Measurements from ENCODE around the gene RAPGEF1.
A peak's percentile ranks its signal among the peaks of the same experiment; 100 is the strongest.

Gene RAPGEF1

GRCh38 chr9:131692612-131693562, 47.0 kb downstream of the RAPGEF1 start:
- peak; percentile 27; the same call in 1 of the 2 replicates for TF ChIP-seq CEBPB (IDR thresholded peaks at IDR 0.05)
- TF ChIP-seq, protein P1, sequence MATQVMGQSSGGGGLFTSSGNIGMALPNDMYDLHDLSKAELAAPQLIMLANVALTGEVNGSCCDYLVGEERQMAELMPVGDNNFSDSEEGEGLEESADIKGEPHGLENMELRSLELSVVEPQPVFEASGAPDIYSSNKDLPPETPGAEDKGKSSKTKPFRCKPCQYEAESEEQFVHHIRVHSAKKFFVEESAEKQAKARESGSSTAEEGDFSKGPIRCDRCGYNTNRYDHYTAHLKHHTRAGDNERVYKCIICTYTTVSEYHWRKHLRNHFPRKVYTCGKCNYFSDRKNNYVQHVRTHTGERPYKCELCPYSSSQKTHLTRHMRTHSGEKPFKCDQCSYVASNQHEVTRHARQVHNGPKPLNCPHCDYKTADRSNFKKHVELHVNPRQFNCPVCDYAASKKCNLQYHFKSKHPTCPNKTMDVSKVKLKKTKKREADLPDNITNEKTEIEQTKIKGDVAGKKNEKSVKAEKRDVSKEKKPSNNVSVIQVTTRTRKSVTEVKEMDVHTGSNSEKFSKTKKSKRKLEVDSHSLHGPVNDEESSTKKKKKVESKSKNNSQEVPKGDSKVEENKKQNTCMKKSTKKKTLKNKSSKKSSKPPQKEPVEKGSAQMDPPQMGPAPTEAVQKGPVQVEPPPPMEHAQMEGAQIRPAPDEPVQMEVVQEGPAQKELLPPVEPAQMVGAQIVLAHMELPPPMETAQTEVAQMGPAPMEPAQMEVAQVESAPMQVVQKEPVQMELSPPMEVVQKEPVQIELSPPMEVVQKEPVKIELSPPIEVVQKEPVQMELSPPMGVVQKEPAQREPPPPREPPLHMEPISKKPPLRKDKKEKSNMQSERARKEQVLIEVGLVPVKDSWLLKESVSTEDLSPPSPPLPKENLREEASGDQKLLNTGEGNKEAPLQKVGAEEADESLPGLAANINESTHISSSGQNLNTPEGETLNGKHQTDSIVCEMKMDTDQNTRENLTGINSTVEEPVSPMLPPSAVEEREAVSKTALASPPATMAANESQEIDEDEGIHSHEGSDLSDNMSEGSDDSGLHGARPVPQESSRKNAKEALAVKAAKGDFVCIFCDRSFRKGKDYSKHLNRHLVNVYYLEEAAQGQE (IDR thresholded peaks at IDR 0.05; ENCODE audit: low read depth): no peak

DNA sequence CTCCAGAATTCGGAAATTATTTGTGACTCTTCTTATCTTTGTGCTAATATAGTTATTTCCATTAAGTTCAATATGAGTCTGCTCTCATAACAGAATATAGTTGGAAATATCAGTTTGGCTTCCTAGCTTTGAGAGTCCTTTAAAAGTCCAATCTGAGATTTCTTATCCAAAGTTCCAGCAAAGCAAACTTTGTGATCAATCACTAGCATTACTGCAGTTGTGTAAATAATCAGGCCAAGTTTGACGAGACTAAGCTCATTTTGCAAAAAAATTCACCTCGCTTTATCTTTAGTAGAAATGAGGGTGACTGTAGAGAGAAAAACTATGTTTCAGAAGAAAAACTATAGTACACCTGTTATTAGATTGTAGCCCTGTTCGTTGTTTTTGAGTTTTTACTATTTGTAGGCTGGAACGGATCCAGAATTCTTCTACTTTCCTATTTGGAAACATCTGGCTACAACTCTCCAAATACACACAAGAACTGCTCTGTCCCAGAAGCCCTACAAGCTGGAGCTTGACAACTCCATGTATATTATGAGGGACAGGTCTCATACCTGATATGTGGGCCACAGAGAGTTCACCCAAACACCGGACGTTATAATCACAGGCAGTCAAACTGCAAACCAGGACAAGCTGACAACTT, 47.8 kb downstream of the RAPGEF1 start:
- TF ChIP-seq YY1 (IDR thresholded peaks at IDR 0.05; ENCODE audit: low read depth): no peak
- no peak for TF ChIP-seq CEBPB (IDR thresholded peaks at IDR 0.05)
- no peak for TF ChIP-seq CREB1 (IDR thresholded peaks at IDR 0.05; ENCODE audit: low read depth)
- TF ChIP-seq TEAD4 (IDR thresholded peaks at IDR 0.05): no peak
- no peak for TF ChIP-seq EP300 (IDR thresholded peaks at IDR 0.05; ENCODE audit: borderline replicate concordance)
- TF ChIP-seq TAF1 (IDR thresholded peaks at IDR 0.05; ENCODE audit: low read depth): no peak
- no peak for TF ChIP-seq RAD21 (IDR thresholded peaks at IDR 0.05; ENCODE audit: low read depth)
- TF ChIP-seq, protein P2, sequence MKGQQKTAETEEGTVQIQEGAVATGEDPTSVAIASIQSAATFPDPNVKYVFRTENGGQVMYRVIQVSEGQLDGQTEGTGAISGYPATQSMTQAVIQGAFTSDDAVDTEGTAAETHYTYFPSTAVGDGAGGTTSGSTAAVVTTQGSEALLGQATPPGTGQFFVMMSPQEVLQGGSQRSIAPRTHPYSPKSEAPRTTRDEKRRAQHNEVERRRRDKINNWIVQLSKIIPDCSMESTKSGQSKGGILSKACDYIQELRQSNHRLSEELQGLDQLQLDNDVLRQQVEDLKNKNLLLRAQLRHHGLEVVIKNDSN (IDR thresholded peaks at IDR 0.05): no peak
- no peak for TF ChIP-seq ZBTB7A (IDR thresholded peaks at IDR 0.05; ENCODE audit: low read depth)
- no peak for TF ChIP-seq TCF12 (IDR thresholded peaks at IDR 0.05; ENCODE audit: low read depth)
- TF ChIP-seq EGR1 (IDR thresholded peaks at IDR 0.05): no peak
- TF ChIP-seq, protein P1 (IDR thresholded peaks at IDR 0.05; ENCODE audit: low read depth): no peak
- TF ChIP-seq FOXM1 (IDR thresholded peaks at IDR 0.05; ENCODE audit: borderline replicate concordance, low read depth): no peak

DNA sequence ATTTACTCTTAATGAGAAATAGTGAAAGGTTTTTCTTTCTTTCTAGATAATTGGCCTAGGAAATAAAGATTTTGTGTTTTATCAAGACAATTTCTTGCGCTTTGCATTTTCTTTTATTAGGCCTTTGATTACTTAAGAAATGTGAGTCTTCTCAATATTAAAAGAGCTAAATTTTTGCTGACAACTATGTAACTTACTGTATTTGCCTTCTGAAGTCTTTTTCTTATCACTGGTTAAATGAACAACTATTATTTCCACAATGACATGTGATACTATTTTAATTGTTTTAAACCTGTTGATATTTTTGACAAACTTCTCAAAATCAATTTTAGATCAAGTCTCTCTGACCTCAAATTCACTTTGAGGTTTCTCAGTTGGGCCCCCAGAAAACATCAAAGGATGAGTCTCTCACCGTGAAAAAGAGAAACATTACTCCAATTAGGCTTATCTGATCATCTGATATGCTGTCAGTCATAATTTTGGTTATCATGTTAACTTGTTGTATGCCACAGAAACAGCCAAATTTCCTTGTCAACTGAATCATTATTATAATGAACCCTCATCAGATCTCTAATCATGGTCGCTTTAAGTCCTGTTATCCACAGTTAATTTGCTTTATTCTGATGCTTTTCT, 48.8 kb downstream of the RAPGEF1 start:
- no peak for TF ChIP-seq TAF1 (IDR thresholded peaks at IDR 0.05; ENCODE audit: low read depth)
- TF ChIP-seq FOXM1 (IDR thresholded peaks at IDR 0.05; ENCODE audit: borderline replicate concordance, low read depth): no peak
- TF ChIP-seq, protein P1 (IDR thresholded peaks at IDR 0.05; ENCODE audit: low read depth): no peak
- TF ChIP-seq CREB1 (IDR thresholded peaks at IDR 0.05; ENCODE audit: low read depth): no peak
- TF ChIP-seq TCF12 (IDR thresholded peaks at IDR 0.05; ENCODE audit: low read depth): no peak
- no peak for TF ChIP-seq RAD21 (IDR thresholded peaks at IDR 0.05; ENCODE audit: low read depth)
- no peak for TF ChIP-seq NFIC (IDR thresholded peaks at IDR 0.05)
- TF ChIP-seq, protein P2 (IDR thresholded peaks at IDR 0.05): no peak
- TF ChIP-seq YY1 (IDR thresholded peaks at IDR 0.05; ENCODE audit: low read depth): no peak
- no peak for TF ChIP-seq CEBPB (IDR thresholded peaks at IDR 0.05)
- no peak for TF ChIP-seq TEAD4 (IDR thresholded peaks at IDR 0.05)
- TF ChIP-seq, protein P3, sequence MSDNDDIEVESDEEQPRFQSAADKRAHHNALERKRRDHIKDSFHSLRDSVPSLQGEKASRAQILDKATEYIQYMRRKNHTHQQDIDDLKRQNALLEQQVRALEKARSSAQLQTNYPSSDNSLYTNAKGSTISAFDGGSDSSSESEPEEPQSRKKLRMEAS (IDR thresholded peaks at IDR 0.05): no peak
- no peak for TF ChIP-seq EP300 (IDR thresholded peaks at IDR 0.05; ENCODE audit: borderline replicate concordance)
- TF ChIP-seq ZBTB7A (IDR thresholded peaks at IDR 0.05; ENCODE audit: low read depth): no peak
- TF ChIP-seq EGR1 (IDR thresholded peaks at IDR 0.05): no peak

GRCh38 chr9:131690462-131690861, 49.4 kb downstream of the RAPGEF1 start:
- TF ChIP-seq EGR1 (IDR thresholded peaks at IDR 0.05) (no peak), YY1 (IDR thresholded peaks at IDR 0.05; ENCODE audit: low read depth) (no peak), TAF1 (IDR thresholded peaks at IDR 0.05; ENCODE audit: low read depth) (no peak), ZBTB7A (IDR thresholded peaks at IDR 0.05; ENCODE audit: low read depth) (no peak)
- TF ChIP-seq, protein P1 (IDR thresholded peaks at IDR 0.05; ENCODE audit: low read depth): no peak
